ENCODE measurements around the gene KLK8.

Gene KLK8

GRCh38 chr19:50982186-50982585 is 19.2 kb downstream of the KLK8 start:
- DNase-seq (ENCODE audit: low read depth, low spot score): no peak
- Histone ChIP-seq H3K4me3 (no peak overlapping the region), H3K9me3 (ENCODE audit: low read depth, low read length) (no peaks in the 10 kb centered on the region), H3K27ac (no peak overlapping the region), H3K9ac (ENCODE audit: insufficient read length) (no peak overlapping the region), H3K36me3 (ENCODE audit: insufficient read depth, low read length) (no peaks in the 10 kb centered on the region)
- TF ChIP-seq FOXP2 (optimal IDR thresholded peaks at IDR 0.05; ENCODE audit: control extremely low read depth, extremely low read length, insufficient read depth): no peak
- no peak for TF ChIP-seq EZH2 (IDR thresholded peaks at IDR 0.05)
- no peak for TF ChIP-seq POLR2AphosphoS5 (IDR thresholded peaks at IDR 0.05; ENCODE audit: borderline replicate concordance, low read depth, low read length)

GRCh38 chr19:50981587-50982146 is 19.7 kb downstream of the KLK8 start:
- no peak overlapping the region for H3K27ac ChIP-seq
- H3K9me3 ChIP-seq (ENCODE audit: low read depth, low read length): no peaks in the 10 kb centered on the region
- H3K4me3 ChIP-seq: no peak overlapping the region
- no peaks in the 10 kb centered on the region for H3K36me3 ChIP-seq (ENCODE audit: insufficient read depth, low read length)
- DNase-seq (ENCODE audit: low read depth, low spot score): no peak
- TF ChIP-seq POLR2AphosphoS5 (IDR thresholded peaks at IDR 0.05; ENCODE audit: borderline replicate concordance, low read depth, low read length): no peak
- TF ChIP-seq EZH2 (IDR thresholded peaks at IDR 0.05): no peak
- no peak for TF ChIP-seq FOXP2 (optimal IDR thresholded peaks at IDR 0.05; ENCODE audit: control extremely low read depth, extremely low read length, insufficient read depth)
- no peak overlapping the region for H3K9ac ChIP-seq (ENCODE audit: insufficient read length)

DNA sequence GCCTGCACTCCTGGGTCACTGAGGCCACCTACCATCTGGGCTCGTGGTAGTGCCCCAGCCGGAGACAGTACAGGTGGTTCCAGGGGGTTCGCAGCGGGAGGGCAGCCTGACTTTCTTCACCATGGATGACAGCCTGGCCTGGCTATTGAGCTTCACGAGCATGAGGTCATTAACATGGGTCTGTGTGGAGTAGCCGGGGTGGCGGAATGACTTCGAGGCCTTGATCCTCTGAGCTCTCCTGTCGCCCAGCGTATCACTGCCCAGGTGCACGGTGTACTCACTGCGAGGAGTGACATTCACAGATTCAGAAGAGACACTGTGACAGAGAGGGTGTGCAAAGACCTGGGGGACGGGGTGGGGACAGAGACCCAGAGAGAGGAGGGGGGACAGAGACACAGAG is 21.2 kb downstream of the KLK8 start:
- TF ChIP-seq POLR2AphosphoS5 (IDR thresholded peaks at IDR 0.05; ENCODE audit: borderline replicate concordance, low read depth, low read length): no peak
- no peak for TF ChIP-seq FOXP2 (optimal IDR thresholded peaks at IDR 0.05; ENCODE audit: control extremely low read depth, extremely low read length, insufficient read depth)
- TF ChIP-seq EZH2 (IDR thresholded peaks at IDR 0.05): no peak
- H3K27ac ChIP-seq: no peak overlapping the region
- no peak for DNase-seq (ENCODE audit: low read depth, low spot score)

GRCh38 chr19:50979758-50980157 is 21.6 kb downstream of the KLK8 start:
- DNase-seq (ENCODE audit: low read depth, low spot score): no peak
- TF ChIP-seq POLR2AphosphoS5 (IDR thresholded peaks at IDR 0.05; ENCODE audit: borderline replicate concordance, low read depth, low read length) (no peak), EZH2 (IDR thresholded peaks at IDR 0.05) (no peak), FOXP2 (optimal IDR thresholded peaks at IDR 0.05; ENCODE audit: control extremely low read depth, extremely low read length, insufficient read depth) (no peak)
- no peak overlapping the region for H3K27ac ChIP-seq
- no peak overlapping the region for H3K9ac ChIP-seq (ENCODE audit: insufficient read length)
- no peak overlapping the region for H3K4me3 ChIP-seq
- H3K36me3 ChIP-seq (ENCODE audit: insufficient read depth, low read length): no peaks in the 10 kb centered on the region
- H3K9me3 ChIP-seq (ENCODE audit: low read depth, low read length): no peaks in the 10 kb centered on the region

More for the DNA sequence above, 21.2 kb downstream of the KLK8 start:
- Histone ChIP-seq H3K9ac (ENCODE audit: insufficient read length) (no peak overlapping the region), H3K36me3 (ENCODE audit: insufficient read depth, low read length) (no peaks in the 10 kb centered on the region), H3K9me3 (ENCODE audit: low read depth, low read length) (no peaks in the 10 kb centered on the region), H3K4me3 (no peak overlapping the region)

DNA sequence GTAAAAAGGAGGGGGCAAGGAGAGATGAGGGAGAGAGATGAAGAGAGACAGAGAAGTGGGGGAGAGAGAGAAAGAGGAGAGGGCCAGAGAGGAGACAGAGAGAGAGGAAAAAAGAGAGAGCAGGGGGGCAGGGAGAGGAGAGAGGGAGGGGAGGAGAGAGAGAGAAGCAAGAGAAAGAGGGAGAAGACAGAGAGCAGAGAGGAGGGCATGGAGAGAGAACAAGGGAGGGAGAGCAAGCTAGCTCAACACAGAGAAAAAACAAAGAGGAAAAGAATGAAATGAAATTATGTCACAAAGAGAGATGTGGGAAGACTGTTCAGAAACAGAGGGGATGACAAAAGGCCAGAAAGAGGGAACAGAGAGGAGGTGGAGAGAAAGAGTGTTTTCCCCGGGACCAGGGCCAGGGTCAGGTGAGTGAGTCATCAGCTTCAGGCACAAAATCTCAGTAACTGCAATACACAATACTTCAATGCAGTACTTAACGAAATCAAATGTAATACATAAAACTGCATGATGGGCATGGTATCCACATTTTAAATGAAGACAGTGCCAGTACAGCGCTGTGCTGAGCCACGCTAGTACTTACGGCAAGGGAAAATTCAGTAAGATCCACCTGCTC is 22.5 kb downstream of the KLK8 start:
- Histone ChIP-seq H3K36me3 (ENCODE audit: insufficient read depth, low read length) (no peaks in the 10 kb centered on the region), H3K27ac (no peak overlapping the region), H3K4me3 (no peak overlapping the region), H3K9me3 (ENCODE audit: low read depth, low read length) (no peaks in the 10 kb centered on the region), H3K9ac (ENCODE audit: insufficient read length) (no peak overlapping the region)
- TF ChIP-seq POLR2AphosphoS5 (IDR thresholded peaks at IDR 0.05; ENCODE audit: borderline replicate concordance, low read depth, low read length) (no peak), EZH2 (IDR thresholded peaks at IDR 0.05) (no peak), FOXP2 (optimal IDR thresholded peaks at IDR 0.05; ENCODE audit: control extremely low read depth, extremely low read length, insufficient read depth) (no peak)
- DNase-seq (ENCODE audit: low read depth, low spot score): no peak

DNA sequence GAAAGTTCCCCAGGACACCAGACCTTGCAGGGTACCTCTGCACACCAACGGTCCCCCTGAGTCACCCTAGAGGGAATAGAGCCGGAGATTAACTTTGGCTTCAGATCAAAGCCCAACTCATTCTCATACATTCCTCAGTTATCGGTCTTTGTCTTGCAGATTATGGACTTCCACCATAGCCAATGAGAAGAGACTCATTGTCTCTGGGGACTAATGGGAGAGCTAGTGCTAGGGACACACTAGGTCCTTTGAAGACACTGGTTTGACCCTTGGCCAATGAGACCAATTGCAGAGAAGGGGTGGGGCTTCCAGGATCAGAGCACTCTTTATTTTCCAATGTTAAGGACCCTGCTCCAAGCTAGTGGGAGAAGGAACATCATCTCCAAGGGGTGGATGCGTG is 23.8 kb downstream of the KLK8 start:
- no peak overlapping the region for H3K27ac ChIP-seq
- no peak overlapping the region for H3K9ac ChIP-seq (ENCODE audit: insufficient read length)
- DNase-seq (ENCODE audit: low read depth, low spot score): no peak
- TF ChIP-seq FOXP2 (optimal IDR thresholded peaks at IDR 0.05; ENCODE audit: control extremely low read depth, extremely low read length, insufficient read depth) (no peak), POLR2AphosphoS5 (IDR thresholded peaks at IDR 0.05; ENCODE audit: borderline replicate concordance, low read depth, low read length) (no peak), EZH2 (IDR thresholded peaks at IDR 0.05) (no peak)
- H3K4me3 ChIP-seq: no peak overlapping the region
- no peaks in the 10 kb centered on the region for H3K9me3 ChIP-seq (ENCODE audit: low read depth, low read length)
- H3K36me3 ChIP-seq (ENCODE audit: insufficient read depth, low read length): no peaks in the 10 kb centered on the region

- Histone ChIP-seq H3K36me3 (ENCODE audit: insufficient read depth, low read length) (no peaks in the 10 kb centered on the region), H3K27ac (no peak overlapping the region), H3K9me3 (ENCODE audit: low read depth, low read length) (no peaks in the 10 kb centered on the region), H3K4me3 (no peak overlapping the region), H3K9ac (ENCODE audit: insufficient read length) (no peak overlapping the region)
- no peak for DNase-seq (ENCODE audit: low read depth, low spot score)
- TF ChIP-seq POLR2AphosphoS5 (IDR thresholded peaks at IDR 0.05; ENCODE audit: borderline replicate concordance, low read depth, low read length) (no peak), FOXP2 (optimal IDR thresholded peaks at IDR 0.05; ENCODE audit: control extremely low read depth, extremely low read length, insufficient read depth) (no peak), EZH2 (IDR thresholded peaks at IDR 0.05) (no peak)
Observed at GRCh38 chr19:50975766-50976165, 25.6 kb downstream of the KLK8 start.

- no peak for TF ChIP-seq EZH2 (IDR thresholded peaks at IDR 0.05)
- no peak for TF ChIP-seq POLR2AphosphoS5 (IDR thresholded peaks at IDR 0.05; ENCODE audit: borderline replicate concordance, low read depth, low read length)
- no peak for TF ChIP-seq FOXP2 (optimal IDR thresholded peaks at IDR 0.05; ENCODE audit: control extremely low read depth, extremely low read length, insufficient read depth)
- no peaks in the 10 kb centered on the region for H3K36me3 ChIP-seq (ENCODE audit: insufficient read depth, low read length)
- DNase-seq (ENCODE audit: low read depth, low spot score): no peak
- H3K27ac ChIP-seq: no peak overlapping the region
- no peaks in the 10 kb centered on the region for H3K9me3 ChIP-seq (ENCODE audit: low read depth, low read length)
- no peak overlapping the region for H3K4me3 ChIP-seq
- H3K9ac ChIP-seq (ENCODE audit: insufficient read length): no peak overlapping the region
Observed at GRCh38 chr19:50974702-50975556, 26.5 kb downstream of the KLK8 start.

Data from SK-N-MC (cell line).